ENCODE results near the gene GPHA2. TPM values are rescaled to one million over a fixed set of nuclear protein-coding genes. Genes with fewer than 3 reads are reported as not detected.

Gene GPHA2
- total RNA-seq, 1 donor from 2014 or later: not detected

GRCh38 chr11:64897381-64898075 lies 38.2 kb downstream of the GPHA2 start:
- Histone ChIP-seq H2AFZ (replicated peaks) (no peak overlapping the region), H3K9me3 (ENCODE audit: low read depth) (no peaks in the 10 kb centered on the region), H3K27ac (no peak overlapping the region), H3K9ac (no peak overlapping the region), H3K36me3 (no peaks in the 10 kb centered on the region), H3F3A (ENCODE audit: low read depth) (no peaks in the 10 kb centered on the region), H3K27me3 (no peaks in the 10 kb centered on the region), H4K20me1 (ENCODE audit: low read depth) (peaks cover 5% of the 10 kb centered on the region), H3K4me3 (no peak overlapping the region), H3K4me2 (no peak overlapping the region), H3K79me2 (ENCODE audit: low read depth) (no peaks in the 10 kb centered on the region), H3K4me1 (no peaks in the 10 kb centered on the region)
- no peak for TF ChIP-seq EZH2 (IDR thresholded peaks at IDR 0.05)
- no peak for TF ChIP-seq CTCF (IDR thresholded peaks at IDR 0.05)
- no peak for TF ChIP-seq EZH2phosphoT487 (IDR thresholded peaks at IDR 0.05)
- Mint-ChIP-seq H3K9me3 (no peaks in the 10 kb centered on the region), H3K27ac (no peak overlapping the region), H3K27me3 (ENCODE audit: insufficient read depth, low read depth) (peaks cover 6% of the 10 kb centered on the region), H3K4me3 (no peak overlapping the region), H3K4me1 (no peaks in the 10 kb centered on the region), H3K36me3 (peaks cover 3% of the 10 kb centered on the region)
- no peak for DNase-seq (ENCODE audit: low spot score)

- no peak overlapping the region for H3K4me3 Mint-ChIP-seq
- H3K27me3 Mint-ChIP-seq (ENCODE audit: insufficient read depth, low read depth): peaks cover 11% of the 10 kb centered on the region
- Histone ChIP-seq H3K9me3 (ENCODE audit: low read depth) (no peaks in the 10 kb centered on the region), H3F3A (ENCODE audit: low read depth) (no peaks in the 10 kb centered on the region), H4K20me1 (ENCODE audit: low read depth) (peaks cover 5% of the 10 kb centered on the region), H3K36me3 (no peaks in the 10 kb centered on the region), H3K27me3 (no peaks in the 10 kb centered on the region), H3K4me1 (no peaks in the 10 kb centered on the region), H3K27ac (no peak overlapping the region), H3K9ac (no peak overlapping the region), H3K79me2 (ENCODE audit: low read depth) (no peaks in the 10 kb centered on the region), H3K4me3 (no peak overlapping the region), H3K4me2 (no peak overlapping the region), H2AFZ (replicated peaks) (no peak overlapping the region)
- no peak for TF ChIP-seq EZH2phosphoT487 (IDR thresholded peaks at IDR 0.05)
- TF ChIP-seq CTCF (IDR thresholded peaks at IDR 0.05): no peak
- TF ChIP-seq EZH2 (IDR thresholded peaks at IDR 0.05): no peak
- no peaks in the 10 kb centered on the region for H3K9me3 Mint-ChIP-seq
- H3K4me1 Mint-ChIP-seq: no peaks in the 10 kb centered on the region
- no peak for DNase-seq (ENCODE audit: low spot score)
- peaks cover 2% of the 10 kb centered on the region for H3K36me3 Mint-ChIP-seq
- no peak overlapping the region for H3K27ac Mint-ChIP-seq
These were observed 39.2 kb downstream of the GPHA2 start for GRCh38 chr11:64896448-64897022.

GRCh38 chr11:64894812-64895452 lies 40.8 kb downstream of the GPHA2 start:
- no peaks in the 10 kb centered on the region for H3K36me3 Mint-ChIP-seq
- no peak for TF ChIP-seq CTCF (IDR thresholded peaks at IDR 0.05)
- no peak for TF ChIP-seq EZH2 (IDR thresholded peaks at IDR 0.05)
- TF ChIP-seq EZH2phosphoT487 (IDR thresholded peaks at IDR 0.05): no peak
- no peaks in the 10 kb centered on the region for H3K27me3 ChIP-seq

More at GRCh38 chr11:64894812-64895452, 40.8 kb downstream of the GPHA2 start:
- H3F3A ChIP-seq (ENCODE audit: low read depth): no peaks in the 10 kb centered on the region
- no peaks in the 10 kb centered on the region for H3K4me1 ChIP-seq
- H4K20me1 ChIP-seq (ENCODE audit: low read depth): peaks cover 5% of the 10 kb centered on the region
- H2AFZ ChIP-seq (replicated peaks): no peak overlapping the region
- no peaks in the 10 kb centered on the region for H3K9me3 Mint-ChIP-seq
- H3K4me2 ChIP-seq: no peak overlapping the region
- H3K4me3 ChIP-seq: no peak overlapping the region
- H3K9me3 ChIP-seq (ENCODE audit: low read depth): no peaks in the 10 kb centered on the region
- H3K4me3 Mint-ChIP-seq: no peak overlapping the region
- H3K27ac ChIP-seq: no peak overlapping the region
- H3K9ac ChIP-seq: no peak overlapping the region
- H3K27ac Mint-ChIP-seq: no peak overlapping the region
- H3K27me3 Mint-ChIP-seq (ENCODE audit: insufficient read depth, low read depth): peaks cover 9% of the 10 kb centered on the region
- H3K4me1 Mint-ChIP-seq: no peaks in the 10 kb centered on the region
- DNase-seq (ENCODE audit: low spot score): no peak
- H3K79me2 ChIP-seq (ENCODE audit: low read depth): no peaks in the 10 kb centered on the region
- H3K36me3 ChIP-seq: no peaks in the 10 kb centered on the region

Measured in neural progenitor cell (in vitro differentiated cells).